ENCODE results near the gene PTTG1IP.
A peak's percentile ranks its signal among the peaks of the same experiment; 100 is the strongest.
"Not testable (repeated sequence)": the region's sequence is repeated elsewhere in the genome, so short reads cannot be mapped to it uniquely, and the experiment has no call there.

Gene PTTG1IP

GRCh38 chr21:44838951-44839350 is 34.5 kb downstream of the PTTG1IP start:
- DNase-seq, result no peak

DNA sequence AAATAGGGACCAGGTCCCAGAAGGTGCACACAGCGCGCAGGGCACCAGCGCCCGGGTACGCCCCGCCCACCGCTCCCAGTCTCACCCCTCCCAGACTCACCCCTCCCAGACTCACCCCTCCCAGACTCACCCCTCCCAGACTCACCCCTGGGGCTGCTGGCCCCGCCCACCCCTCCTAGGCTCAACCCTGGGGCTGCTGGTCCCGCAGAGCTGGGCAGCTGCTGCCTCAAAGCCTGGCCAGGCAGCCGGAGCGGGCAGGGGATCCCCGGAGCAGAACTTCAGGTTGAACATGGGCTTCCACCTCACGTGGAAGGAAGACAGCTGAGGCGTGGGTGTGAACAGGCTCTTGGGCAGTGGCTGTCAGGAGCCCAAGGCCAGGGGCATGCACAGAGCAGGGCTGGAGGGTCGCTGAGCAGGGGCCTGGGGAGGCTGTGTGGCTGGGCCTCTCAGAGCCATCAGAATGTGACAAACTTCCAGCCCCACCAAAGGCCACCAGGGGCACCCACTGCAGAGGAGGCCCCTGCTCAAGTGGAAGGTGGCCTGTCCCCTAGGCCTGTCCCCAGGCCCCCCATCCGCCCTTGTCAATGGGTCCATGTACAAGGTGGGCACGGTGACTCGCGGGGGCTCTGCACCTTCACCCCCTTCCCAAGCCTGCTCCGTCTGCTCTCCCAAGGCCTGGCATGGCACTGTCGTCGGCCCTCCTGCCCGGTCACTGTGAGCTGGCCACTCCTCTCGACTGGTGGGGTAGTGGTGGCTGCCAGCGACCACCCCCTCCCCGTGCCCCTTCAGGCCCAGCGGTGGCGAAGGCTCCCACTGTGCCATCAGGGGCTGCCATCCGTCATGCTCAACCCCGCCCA is 35.2 kb downstream of the PTTG1IP start:
- DNase-seq, result no peak

GRCh38 chr21:44837537-44837936 is 36.0 kb downstream of the PTTG1IP start:
- DNase-seq, result no peak

DNA sequence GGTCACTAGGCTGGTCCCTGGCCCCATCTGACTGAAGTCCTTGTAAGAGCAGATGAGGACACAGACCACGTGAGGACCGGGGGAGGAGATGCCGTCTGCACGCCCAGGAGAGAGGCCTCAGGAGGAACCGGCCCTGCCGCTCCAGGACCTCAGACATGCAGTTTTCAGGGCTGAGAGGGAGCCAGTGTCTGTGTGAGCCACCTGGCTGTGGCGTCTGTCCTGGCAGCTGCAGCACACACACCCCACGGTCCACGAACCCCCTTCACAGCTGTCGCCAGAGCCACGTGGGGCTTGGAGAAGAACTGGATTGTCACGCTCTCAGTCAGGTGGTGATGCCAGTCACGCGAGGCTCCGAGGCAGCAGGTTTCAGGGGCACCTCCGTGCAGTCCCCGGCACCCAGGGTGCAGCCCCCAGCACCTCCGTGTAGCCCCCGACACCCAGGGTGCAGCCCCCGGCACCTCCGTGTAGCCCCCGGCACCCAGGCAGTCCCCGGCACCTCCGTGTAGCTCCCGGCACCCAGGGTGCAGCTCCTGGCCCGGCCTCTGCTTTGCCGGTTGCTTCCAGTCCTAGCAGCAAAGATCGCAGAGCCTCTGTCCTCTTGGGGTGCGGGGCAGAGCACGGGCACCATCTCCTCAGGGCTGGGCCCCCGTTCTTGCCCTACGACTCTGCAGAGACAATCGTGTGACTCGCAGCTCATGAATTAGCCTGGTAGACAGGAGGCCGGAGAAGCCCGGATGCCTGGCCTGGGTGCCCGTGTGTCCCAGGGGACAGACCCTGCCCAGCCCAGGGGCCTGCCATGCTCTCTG is 36.6 kb downstream of the PTTG1IP start:
- peak; percentile 48 for DNase-seq

GRCh38 chr21:44836349-44836665 is 37.2 kb downstream of the PTTG1IP start:
- no peak for DNase-seq

DNA sequence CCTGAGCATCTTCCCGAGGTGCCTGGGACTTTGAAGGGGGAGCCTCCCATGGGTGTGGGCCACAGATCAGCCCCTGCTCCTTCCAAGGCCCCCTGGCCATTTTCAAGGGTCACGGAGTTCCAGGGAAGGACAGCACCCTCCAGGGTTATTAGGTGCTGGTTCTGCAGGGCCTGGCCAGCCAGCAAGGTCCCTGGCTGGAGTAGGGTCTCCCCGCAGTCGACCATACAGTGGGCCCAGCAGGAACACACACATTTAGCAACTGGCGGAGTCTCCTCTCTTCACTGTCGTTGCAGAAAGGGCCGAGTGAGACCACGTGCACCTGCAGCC is 37.9 kb downstream of the PTTG1IP start:
- no peak for DNase-seq

- DNase-seq, result no peak
These were observed 38.4 kb downstream of the PTTG1IP start for GRCh38 chr21:44834951-44835646.

DNA sequence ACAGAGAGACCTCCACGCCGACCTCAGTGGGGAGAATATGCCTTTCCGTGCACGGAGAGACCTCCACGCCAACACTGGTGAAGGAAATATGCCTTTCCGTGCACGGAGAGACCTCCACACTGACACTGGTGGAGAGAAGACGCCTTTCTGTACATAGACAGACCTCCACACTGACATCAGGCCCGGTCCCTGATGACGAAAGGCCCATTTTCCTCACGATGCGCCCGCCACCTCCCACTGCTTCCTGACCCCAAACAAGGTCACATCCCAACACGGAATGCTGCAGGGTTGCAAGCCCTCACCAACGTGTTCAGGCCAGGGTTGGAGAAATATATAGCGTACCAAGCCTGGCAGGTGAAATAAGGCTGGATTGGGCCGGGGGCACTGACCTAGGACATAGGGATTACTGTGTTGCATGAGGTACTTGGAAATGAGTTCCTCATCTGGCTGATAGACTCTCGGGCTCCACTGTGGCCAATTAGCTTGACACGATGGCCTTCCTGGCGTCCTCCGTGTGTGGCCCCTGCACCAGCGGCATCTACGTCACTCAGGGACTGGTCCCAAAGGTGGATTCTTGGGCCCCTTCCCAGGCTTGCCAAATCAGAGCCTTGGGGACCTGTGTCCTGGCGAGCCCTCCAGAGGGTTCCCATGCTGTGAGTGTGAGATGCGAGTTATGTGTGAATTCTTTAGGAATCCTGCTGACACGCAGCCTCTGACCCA is 39.1 kb downstream of the PTTG1IP start:
- no peak for DNase-seq

DNA sequence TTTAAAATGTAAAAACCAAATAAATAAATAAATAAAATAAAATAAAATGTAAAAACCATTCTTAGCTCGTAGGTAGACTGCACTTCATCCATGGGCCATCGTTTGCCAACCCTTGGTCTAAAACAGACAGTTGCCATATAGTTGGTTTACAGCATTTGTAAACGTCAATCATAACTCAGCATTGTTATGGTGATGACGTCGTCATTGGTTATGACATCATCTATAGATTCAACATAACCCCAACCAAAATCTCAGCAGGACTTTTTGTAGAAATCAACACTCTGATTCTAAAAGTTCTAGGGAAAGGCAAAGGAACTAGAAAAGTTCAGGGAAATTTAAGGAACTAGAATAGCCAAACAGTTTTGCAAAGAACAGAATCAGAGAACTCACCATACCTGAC is 39.8 kb downstream of the PTTG1IP start:
- DNase-seq, result no peak

GRCh38 chr21:44832516-44833255 is 40.8 kb downstream of the PTTG1IP start:
- DNase-seq, result not testable (repeated sequence)

DNA sequence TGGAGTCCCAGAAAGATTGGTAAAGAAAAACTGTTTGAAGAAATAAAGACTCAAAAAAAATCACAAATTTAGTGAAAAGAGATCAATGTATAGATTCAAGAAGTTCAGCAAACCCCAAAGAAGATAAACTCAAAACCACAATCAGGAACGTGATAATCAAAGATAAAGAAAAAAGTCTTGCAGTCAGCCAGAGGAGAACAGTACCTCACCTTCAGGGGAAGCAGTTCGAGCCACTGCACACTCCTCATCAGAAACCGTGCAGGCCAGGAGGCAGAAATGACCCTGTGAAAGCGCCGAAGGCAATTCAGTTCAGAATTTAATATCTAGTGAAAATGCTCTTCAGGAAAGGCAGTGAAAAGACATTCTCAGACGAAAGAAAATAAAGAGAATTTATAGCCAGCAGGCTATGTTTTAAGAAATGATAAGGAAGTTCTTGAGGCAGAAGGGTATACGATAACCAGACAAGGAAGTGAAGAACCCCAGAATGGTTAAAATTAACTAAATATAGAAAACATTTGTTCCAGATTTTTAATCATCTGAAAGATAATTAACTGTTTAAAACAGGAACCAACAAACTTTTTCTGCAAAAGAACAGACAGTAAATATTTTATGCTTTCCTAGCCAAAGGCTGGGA is 42.1 kb downstream of the PTTG1IP start:
- no peak for DNase-seq

DNA sequence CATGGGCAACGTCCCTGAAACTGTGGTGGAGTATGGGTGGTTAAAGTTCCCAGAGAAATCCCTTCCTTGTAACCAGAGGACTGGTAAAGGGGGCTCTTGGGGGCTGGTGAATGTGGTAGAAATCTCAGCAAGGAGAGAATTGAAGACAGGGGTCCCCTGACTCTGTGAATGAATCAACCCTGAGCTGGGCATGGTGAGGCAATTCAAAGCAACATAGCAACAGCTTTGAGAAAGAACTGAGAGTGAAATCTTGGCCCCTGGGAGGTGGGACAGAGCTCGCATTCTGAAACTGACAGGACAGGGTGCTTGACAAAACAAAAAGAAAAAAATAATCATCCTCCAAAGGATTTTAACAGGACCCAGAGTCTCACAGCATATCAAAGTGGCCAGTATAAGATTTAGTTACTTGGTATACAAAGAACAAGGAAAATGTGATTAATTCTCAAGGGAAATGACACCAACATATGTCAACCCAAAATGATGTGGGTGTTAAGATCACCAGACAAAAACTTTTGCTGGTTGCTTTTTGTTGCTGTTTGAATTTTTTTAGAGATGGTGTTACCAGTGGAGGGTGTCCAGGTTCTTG is 43.9 kb downstream of the PTTG1IP start:
- no peak for DNase-seq

- no peak for DNase-seq
These were observed 45.0 kb downstream of the PTTG1IP start for GRCh38 chr21:44828362-44829056.

- no peak for DNase-seq
These were observed 50.3 kb downstream of the PTTG1IP start for GRCh38 chr21:44823179-44823660.

- no peak for DNase-seq
These were observed 50.9 kb downstream of the PTTG1IP start for GRCh38 chr21:44822484-44823178.

DNA sequence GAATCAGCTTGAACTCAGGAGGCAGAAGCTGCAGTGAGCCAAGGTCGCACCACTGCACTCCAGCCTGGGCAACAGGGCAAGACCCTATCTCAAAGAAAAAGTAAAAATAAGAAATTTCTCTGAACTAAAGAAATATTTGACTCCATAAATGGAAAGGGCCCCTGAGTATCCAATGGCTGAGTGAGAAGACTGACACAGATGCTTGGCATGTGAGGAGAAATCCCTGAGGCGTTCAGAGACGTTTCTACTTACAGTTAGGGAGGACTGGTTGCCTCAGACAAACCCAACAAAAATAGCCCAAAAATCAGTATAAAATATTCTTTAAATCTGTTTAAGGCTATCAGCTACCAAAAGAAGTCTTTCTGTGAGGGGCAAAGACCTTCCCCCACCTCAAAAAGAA is 52.6 kb downstream of the PTTG1IP start:
- no peak for DNase-seq

GRCh38 chr21:44819283-44820243 is 53.9 kb downstream of the PTTG1IP start:
- no peak for DNase-seq

GRCh38 chr21:44818640-44819011 is 54.9 kb downstream of the PTTG1IP start:
- DNase-seq, result no peak

Data from NCI-H1694 (cell line).